PC-3 (cell line): Measurements from ENCODE around the gene YAE1. TPM values are rescaled to one million over a fixed set of nuclear protein-coding genes. Genes with fewer than 3 reads are reported as not detected.
A peak's percentile ranks its signal among the peaks of the same experiment; 100 is the strongest.

Experiments used
- ATAC-seq: fragments of 200-7000 bp; cut with Tn5 transposase; 2 replicates; pipeline ENCODE4 v1.9.1; 2020; ENCODE audit warnings: mild to moderate bottlenecking, moderate library complexity
- BruUV-seq: library from RNA; stranded (reverse); fragments of 400-500 nt; replicated peaks from 2 replicates; lab custom pipeline; 2021; lab: Mats Ljungman, UMichigan
- CTCF ChIA-PET: fragments of 300-600 bp; sonication (Branson Sonifier 250); formaldehyde crosslinking; loops from one replicate; lab custom pipeline; 2022; ENCODE audit warnings: antibody characterized with exemption; lab: Charles Lee
- POLR2A ChIA-PET: fragments of 300-600 bp; sonication (Branson Sonifier 250); formaldehyde crosslinking; loops from one replicate; lab custom pipeline; 2022; ENCODE audit warnings: antibody characterized with exemption; ENCODE audit not compliant: unreplicated experiment; lab: Charles Lee
- DNase-seq: peaks from one replicate; pipeline ENCODE4 v3.0.0-alpha.2; 2015
- H2AFZ ChIP-seq: fragments of 300-600 bp; sonication (generic); 2 replicates; pipeline ENCODE4 v1.6.0; 2016; ENCODE audit warnings: antibody characterized with exemption, low read length
- H3F3A ChIP-seq: fragments of 300-600 bp; sonication (generic); one replicate; pipeline ENCODE4 v1.6.0; 2017; ENCODE audit warnings: antibody characterized with exemption, low read length, control low read depth, mild to moderate bottlenecking; ENCODE audit not compliant: unreplicated experiment
- H3K27ac ChIP-seq: fragments of 300-600 bp; sonication (generic); 2 replicates; pipeline ENCODE4 v1.5.1; 2016; ENCODE audit warnings: mild to moderate bottlenecking, low read length
- H3K27me3 ChIP-seq: fragments of 300-600 bp; sonication (generic); 2 replicates; pipeline ENCODE4 v1.6.1; 2016; ENCODE audit warnings: low read length, mixed read lengths
- H3K36me3 ChIP-seq: fragments of 300-600 bp; sonication (generic); 2 replicates; pipeline ENCODE4 v1.6.1; 2016; ENCODE audit warnings: low read depth, mixed run types, low read length, mixed read lengths
- H3K4me1 ChIP-seq: fragments of 300-600 bp; sonication (generic); 2 replicates; pipeline ENCODE4 v1.5.1; 2016; ENCODE audit warnings: low read length; ENCODE audit not compliant: insufficient read depth
- H3K4me2 ChIP-seq: fragments of 300-600 bp; sonication (generic); 2 replicates; pipeline ENCODE4 v1.6.0; 2016; ENCODE audit warnings: low read length
- H3K4me3 ChIP-seq: fragments of 300-600 bp; sonication (generic); 2 replicates; pipeline ENCODE4 v1.5.1; 2016; ENCODE audit warnings: mild to moderate bottlenecking, low read length, mixed read lengths
- H3K79me2 ChIP-seq: fragments of 300-600 bp; sonication (generic); 2 replicates; pipeline ENCODE4 v1.6.1; 2017; ENCODE audit warnings: low read length, mixed read lengths
- H3K9ac ChIP-seq: fragments of 300-600 bp; sonication (generic); 2 replicates; pipeline ENCODE4 v1.6.0; 2016; ENCODE audit warnings: mild to moderate bottlenecking, low read length
- H3K9me2 ChIP-seq: fragments of 300-600 bp; sonication (generic); replicated peaks from 2 replicates; pipeline ENCODE4 v1.6.1; 2016; ENCODE audit warnings: mixed run types, low read length, mixed read lengths
- H3K9me3 ChIP-seq: fragments of 300-600 bp; sonication (generic); 2 replicates; pipeline ENCODE4 v1.6.1; 2016; ENCODE audit warnings: low read length, mixed read lengths
- H4K20me1 ChIP-seq: fragments of 300-600 bp; sonication (generic); 2 replicates; pipeline ENCODE4 v1.6.1; 2016; ENCODE audit warnings: low read length, mixed read lengths
- EZH2 ChIP-seq: fragments of 300-600 bp; sonication (generic); IDR thresholded peaks from one replicate; pipeline ENCODE4 v1.6.1; 2017; ENCODE audit warnings: antibody characterized with exemption, mild to moderate bottlenecking, low read length; ENCODE audit not compliant: unreplicated experiment
- EZH2phosphoT487 ChIP-seq: fragments of 300-600 bp; sonication (generic); IDR thresholded peaks from 2 replicates; pipeline ENCODE4 v1.6.1; 2018; ENCODE audit warnings: mild to moderate bottlenecking, antibody characterized with exemption, low read length, borderline replicate concordance
- intact Hi-C: fragments of 100-400 bp; cut with micrococcal nuclease; formaldehyde crosslinking; loops from 2 replicates; pipeline ENCODE4 v1.9.0; 2023
- total RNA-seq: library from RNA; depleted of rRNA; stranded (reverse); fragments of >200 nt; gene quantifications from 2 replicates; pipeline ENCODE4 v1.2.3, GENCODE V29; 2014
- TF ChIP-seq, protein P1 (sequence below): fragments of 300-600 bp; sonication (generic); conservative IDR thresholded peaks from 2 replicates; pipeline ENCODE4 v1.5.1; 2017; ENCODE audit warnings: antibody characterized with exemption, low read depth, mild to moderate bottlenecking, low read length

YAE1 gene
- total RNA-seq, 1 experiment from 2014 or later, result 23.6 TPM

DNA sequence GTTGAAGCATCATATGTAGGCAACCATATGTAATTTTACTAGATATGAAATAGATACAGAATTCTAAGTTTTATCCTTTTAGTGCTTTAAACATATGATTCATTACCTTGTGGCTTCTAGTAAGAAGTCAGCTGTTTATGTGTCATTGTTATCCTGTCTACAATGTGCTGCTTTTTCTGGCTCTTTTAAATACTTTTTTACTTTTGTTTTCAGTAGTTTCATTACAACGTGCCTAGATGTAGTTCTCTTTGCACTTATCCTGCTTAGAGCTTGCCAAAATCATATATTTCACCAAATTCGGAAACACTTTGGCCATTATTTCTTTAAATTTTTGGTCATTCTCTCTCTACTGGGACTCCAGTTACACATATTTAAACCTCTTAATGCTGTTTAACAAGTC, 26.4 kb downstream of the YAE1 start:
- Histone ChIP-seq H3K79me2 (no peaks in the 10 kb centered on the region), H3K4me1 (peaks cover 19% of the 10 kb centered on the region), H3K4me3 (peak overlapping the region; percentile 39; the same call in 1 of the 2 replicates), H3K9ac (no peak overlapping the region), H3K27ac (peak overlapping the region; percentile 23; the same call in 1 of the 2 replicates), H3K27me3 (no peaks in the 10 kb centered on the region), H3K36me3 (no peaks in the 10 kb centered on the region), H3K9me2 (no peaks in the 10 kb centered on the region), H2AFZ (0 out of 2 replicates have a peak overlapping the region, but pooled peaks have one; percentile 36), H4K20me1 (no peaks in the 10 kb centered on the region), H3K4me2 (peak overlapping the region; percentile 73), H3K9me3 (no peaks in the 10 kb centered on the region), H3F3A (no peaks in the 10 kb centered on the region)
- DNase-seq (peak; percentile 46), ATAC-seq (peak; percentile 79)
- no TSS peak for BruUV-seq
- ChIA-PET CTCF (interaction anchor here (0.9 kb wide), 1 partner anchor 12 kb away, joined by 3 read pairs; no protein-coding TSS in a partner anchor), POLR2A (no interaction called here)
- intact Hi-C loops, result no loop called here
- no peak for TF ChIP-seq EZH2
- TF ChIP-seq, protein P1, sequence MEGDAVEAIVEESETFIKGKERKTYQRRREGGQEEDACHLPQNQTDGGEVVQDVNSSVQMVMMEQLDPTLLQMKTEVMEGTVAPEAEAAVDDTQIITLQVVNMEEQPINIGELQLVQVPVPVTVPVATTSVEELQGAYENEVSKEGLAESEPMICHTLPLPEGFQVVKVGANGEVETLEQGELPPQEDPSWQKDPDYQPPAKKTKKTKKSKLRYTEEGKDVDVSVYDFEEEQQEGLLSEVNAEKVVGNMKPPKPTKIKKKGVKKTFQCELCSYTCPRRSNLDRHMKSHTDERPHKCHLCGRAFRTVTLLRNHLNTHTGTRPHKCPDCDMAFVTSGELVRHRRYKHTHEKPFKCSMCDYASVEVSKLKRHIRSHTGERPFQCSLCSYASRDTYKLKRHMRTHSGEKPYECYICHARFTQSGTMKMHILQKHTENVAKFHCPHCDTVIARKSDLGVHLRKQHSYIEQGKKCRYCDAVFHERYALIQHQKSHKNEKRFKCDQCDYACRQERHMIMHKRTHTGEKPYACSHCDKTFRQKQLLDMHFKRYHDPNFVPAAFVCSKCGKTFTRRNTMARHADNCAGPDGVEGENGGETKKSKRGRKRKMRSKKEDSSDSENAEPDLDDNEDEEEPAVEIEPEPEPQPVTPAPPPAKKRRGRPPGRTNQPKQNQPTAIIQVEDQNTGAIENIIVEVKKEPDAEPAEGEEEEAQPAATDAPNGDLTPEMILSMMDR, result no peak
- no peak for TF ChIP-seq EZH2phosphoT487

DNA sequence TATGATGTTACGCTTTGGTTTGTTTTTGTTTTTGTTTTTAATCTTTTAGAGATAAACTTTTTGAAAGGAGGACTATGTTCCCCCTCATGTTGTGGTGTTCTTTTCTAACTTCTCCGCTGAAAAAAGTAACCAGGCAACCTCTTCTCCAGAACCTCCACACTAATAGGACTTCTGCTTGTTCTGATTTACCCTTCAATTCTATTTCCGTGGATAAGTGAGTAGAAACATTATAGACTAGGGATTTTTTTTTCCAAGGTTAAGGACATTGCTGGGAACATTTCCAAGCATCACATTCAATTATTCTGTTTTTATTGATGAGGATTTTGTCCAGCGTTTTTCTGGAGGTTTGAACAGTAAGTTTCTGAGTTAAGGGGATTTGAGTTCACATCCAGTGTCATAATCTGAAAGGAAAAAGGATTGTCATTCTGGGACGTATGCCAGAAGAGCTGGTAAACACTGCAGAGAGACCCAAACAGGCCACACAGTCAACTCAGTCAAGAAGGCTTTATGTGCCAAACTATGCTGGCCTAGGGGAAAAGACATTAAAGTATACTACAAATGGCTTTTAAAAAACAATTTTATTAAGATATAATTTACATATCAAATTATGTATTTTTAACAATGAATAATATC, 28.9 kb downstream of the YAE1 start:
- H3K79me2 ChIP-seq, result no peaks in the 10 kb centered on the region
- TF ChIP-seq, protein P1, result no peak
- TF ChIP-seq EZH2 (no peak), EZH2phosphoT487 (no peak)
- BruUV-seq, result no TSS peak
- H3K4me3 ChIP-seq, result no peak overlapping the region
- ATAC-seq, result no peak
- intact Hi-C loops, result no loop called here
- no peak overlapping the region for H3K27ac ChIP-seq
- ChIA-PET POLR2A (no interaction called here), CTCF (no interaction called here)
- H3K9me3 ChIP-seq, result no peaks in the 10 kb centered on the region
- H3K27me3 ChIP-seq, result no peaks in the 10 kb centered on the region
- H3K9me2 ChIP-seq, result no peaks in the 10 kb centered on the region
- peak; percentile 24 for DNase-seq
- no peak overlapping the region for H3K9ac ChIP-seq
- H3K36me3 ChIP-seq, result no peaks in the 10 kb centered on the region
- H3F3A ChIP-seq, result no peaks in the 10 kb centered on the region
- no peaks in the 10 kb centered on the region for H4K20me1 ChIP-seq
- H3K4me1 ChIP-seq, result peaks cover 8% of the 10 kb centered on the region
- no peak overlapping the region for H3K4me2 ChIP-seq
- H2AFZ ChIP-seq, result no peak overlapping the region

DNA sequence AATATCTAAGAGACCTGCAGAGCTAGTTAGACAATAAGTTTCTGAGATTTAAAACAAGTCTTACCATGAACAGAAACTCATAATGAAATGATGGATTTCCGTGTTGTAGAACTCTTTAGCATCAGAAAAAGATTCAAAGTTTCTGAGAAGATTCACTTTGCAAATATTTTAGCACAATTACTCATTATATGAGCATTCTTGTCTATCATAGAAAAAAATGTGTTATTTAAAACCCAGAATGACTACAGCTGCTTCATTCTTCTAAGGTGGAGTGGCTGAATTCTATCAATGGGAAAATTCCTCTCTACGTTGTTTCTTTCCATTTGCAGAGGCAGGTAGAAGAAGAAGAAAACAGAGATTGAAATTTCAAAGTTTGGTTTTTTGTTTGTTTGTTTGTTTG, 36.1 kb downstream of the YAE1 start:
- H3K27me3 ChIP-seq, result no peaks in the 10 kb centered on the region
- no peaks in the 10 kb centered on the region for H4K20me1 ChIP-seq
- peaks cover 12% of the 10 kb centered on the region for H3K4me1 ChIP-seq
- ChIA-PET CTCF (no interaction called here), POLR2A (no interaction called here)
- H3K36me3 ChIP-seq, result no peaks in the 10 kb centered on the region
- H3K4me2 ChIP-seq, result 0 out of 2 replicates have a peak overlapping the region, but pooled peaks have one; percentile 2
- no peaks in the 10 kb centered on the region for H3F3A ChIP-seq
- intact Hi-C loops, result no loop called here
- DNase-seq, result no peak
- no peaks in the 10 kb centered on the region for H3K9me2 ChIP-seq
- peak; percentile 39; the same call in 1 of the 2 replicates for ATAC-seq
- H3K9me3 ChIP-seq, result no peaks in the 10 kb centered on the region
- no TSS peak for BruUV-seq
- no peak overlapping the region for H3K4me3 ChIP-seq
- no peak overlapping the region for H3K27ac ChIP-seq
- TF ChIP-seq EZH2phosphoT487 (no peak), EZH2 (no peak)
- TF ChIP-seq, protein P1, result no peak
- no peak overlapping the region for H2AFZ ChIP-seq
- no peak overlapping the region for H3K9ac ChIP-seq
- no peaks in the 10 kb centered on the region for H3K79me2 ChIP-seq
